HCT116 (cell line): Measurements from ENCODE around the gene CDCP1.

Experiments used
- CEBPB ChIP-seq: IDR thresholded peaks from 2 replicates; pipeline ENCODE4 v1.6.1; 2012; ENCODE audit warnings: low read depth
- EZH2 ChIP-seq: fragments of 200-600 bp; sonication (generic); IDR thresholded peaks from 2 replicates; pipeline ENCODE4 v1.6.1; 2017; ENCODE audit warnings: antibody characterized with exemption, mixed run types
- EZH2phosphoT487 ChIP-seq: fragments of 200-600 bp; IDR thresholded peaks from 2 replicates; pipeline ENCODE4 v1.6.1; 2018; ENCODE audit warnings: antibody characterized with exemption, borderline replicate concordance
- JUND ChIP-seq: IDR thresholded peaks from 2 replicates; pipeline ENCODE4 v1.6.1; 2012
- POLR2A ChIP-seq: IDR thresholded peaks from 2 replicates; pipeline ENCODE4 v1.7.0; 2011; ENCODE audit warnings: borderline replicate concordance; ENCODE audit not compliant: insufficient read depth, insufficient read length; ENCODE audit errors: extremely low read depth
- POLR2AphosphoS5 ChIP-seq: IDR thresholded peaks from 2 replicates; pipeline ENCODE4 v1.6.1; 2011; ENCODE audit warnings: mild to moderate bottlenecking, low read depth, low read length, moderate library complexity
- REST ChIP-seq: IDR thresholded peaks from 2 replicates; pipeline ENCODE4 v1.6.1; 2012; ENCODE audit warnings: low read depth
- YY1 ChIP-seq: IDR thresholded peaks from 2 replicates; pipeline ENCODE4 v1.6.1; 2011; ENCODE audit warnings: low read length, low read depth, moderate library complexity, mild to moderate bottlenecking; ENCODE audit not compliant: insufficient replicate concordance; ENCODE audit errors: extremely low read depth
- TF ChIP-seq, protein P1 (sequence below), 3 experiments: fragments of 200-600 bp in 1 of 3; sonication (generic) in 1 of 3; IDR thresholded peaks in 2 of 3; conservative IDR thresholded peaks in 1 of 3; 2 replicates each; pipeline ENCODE4 v1.5.1; 2012 to 2017; ENCODE audit warnings: low read depth in 2 of 3, low read length in 2 of 3, antibody characterized with exemption in 1 of 3, borderline replicate concordance in 1 of 3, control low read depth in 1 of 3, mild to moderate bottlenecking in 1 of 3, mixed read lengths in 1 of 3, mixed run types in 1 of 3, moderate library complexity in 1 of 3; ENCODE audit not compliant: insufficient read depth in 1 of 3

GRCh38 chr3:45180051-45180450 lies 33.9 kb upstream of the CDCP1 start:
- no peak for TF ChIP-seq REST
- TF ChIP-seq POLR2AphosphoS5, result no peak
- TF ChIP-seq, protein P1, sequence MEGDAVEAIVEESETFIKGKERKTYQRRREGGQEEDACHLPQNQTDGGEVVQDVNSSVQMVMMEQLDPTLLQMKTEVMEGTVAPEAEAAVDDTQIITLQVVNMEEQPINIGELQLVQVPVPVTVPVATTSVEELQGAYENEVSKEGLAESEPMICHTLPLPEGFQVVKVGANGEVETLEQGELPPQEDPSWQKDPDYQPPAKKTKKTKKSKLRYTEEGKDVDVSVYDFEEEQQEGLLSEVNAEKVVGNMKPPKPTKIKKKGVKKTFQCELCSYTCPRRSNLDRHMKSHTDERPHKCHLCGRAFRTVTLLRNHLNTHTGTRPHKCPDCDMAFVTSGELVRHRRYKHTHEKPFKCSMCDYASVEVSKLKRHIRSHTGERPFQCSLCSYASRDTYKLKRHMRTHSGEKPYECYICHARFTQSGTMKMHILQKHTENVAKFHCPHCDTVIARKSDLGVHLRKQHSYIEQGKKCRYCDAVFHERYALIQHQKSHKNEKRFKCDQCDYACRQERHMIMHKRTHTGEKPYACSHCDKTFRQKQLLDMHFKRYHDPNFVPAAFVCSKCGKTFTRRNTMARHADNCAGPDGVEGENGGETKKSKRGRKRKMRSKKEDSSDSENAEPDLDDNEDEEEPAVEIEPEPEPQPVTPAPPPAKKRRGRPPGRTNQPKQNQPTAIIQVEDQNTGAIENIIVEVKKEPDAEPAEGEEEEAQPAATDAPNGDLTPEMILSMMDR (IDR thresholded peaks at IDR 0.05 in 2 of 3, conservative IDR thresholded peaks at IDR 0.05 in 1 of 3; ENCODE audit: borderline replicate concordance in 1 of 3, insufficient read depth in 1 of 3, low read depth in 2 of 3, low read length in 2 of 3), result no peak
- TF ChIP-seq POLR2A, result no peak
- no peak for TF ChIP-seq EZH2phosphoT487
- TF ChIP-seq CEBPB, result no peak
- TF ChIP-seq YY1, result no peak
- TF ChIP-seq JUND, result no peak
- no peak for TF ChIP-seq EZH2
